ENCODE results near the gene CD93. TPM values are rescaled to one million over a fixed set of nuclear protein-coding genes. Genes with fewer than 3 reads are reported as not detected.
A peak's percentile ranks its signal among the peaks of the same experiment; 100 is the strongest.

Gene CD93
- total and polyA plus RNA-seq, 12 donors, result 12.7 to 85.0 (median 35.2) TPM

GRCh38 chr20:23116311-23117089 is 30.4 kb upstream of the CD93 start:
- H3K36me3 ChIP-seq, result no peaks in the 10 kb centered on the region
- DNase-seq (no peak), ATAC-seq (no peak)
- H3K27ac ChIP-seq, result peak overlapping the region in 4 of 10 donors; percentile 11 to 87 (median 36)
- intact Hi-C loops (cut with DNase I), result no loop called here
- 80 to 85% methylated on average over 10 of the region's 10 CpGs for WGBS, 2 donors
- peaks cover 5 to 75% (median 33%) of the 10 kb centered on the region in 9 donors for H3K4me1 ChIP-seq
- no peaks in the 10 kb centered on the region for H3K27me3 ChIP-seq
- TF ChIP-seq CTCF (IDR thresholded peaks at IDR 0.05), result no peak
- H3K4me3 ChIP-seq, result no peak overlapping the region
- H3K9me3 ChIP-seq, result no peaks in the 10 kb centered on the region

- intact Hi-C loops (cut with DNase I), result no loop called here
Observed at GRCh38 chr20:23115822-23116221, 29.7 kb upstream of the CD93 start.

GRCh38 chr20:23114448-23115082 is 28.4 kb upstream of the CD93 start:
- Histone ChIP-seq H3K27me3 (no peaks in the 10 kb centered on the region), H3K9me3 (no peaks in the 10 kb centered on the region), H3K36me3 (no peaks in the 10 kb centered on the region), H3K4me3 (no peak overlapping the region), H3K4me1 (peaks cover 5 to 60% (median 19%) of the 10 kb centered on the region in 9 donors), H3K27ac (peak overlapping the region in 8 of 10 donors; percentile 17 to 87 (median 53))
- WGBS, 2 donors, result 75 to 89% methylated on average over 8 of the region's 8 CpGs
- no peak for ATAC-seq
- DNase-seq, result no peak
- TF ChIP-seq CTCF (IDR thresholded peaks at IDR 0.05), result no peak
- intact Hi-C loops (cut with DNase I), result no loop called here

More at GRCh38 chr20:23115822-23116221, 29.7 kb upstream of the CD93 start:
- H3K9me3 ChIP-seq, result no peaks in the 10 kb centered on the region
- 88 to 91% methylated on average over 3 of the region's 3 CpGs for WGBS, 2 donors
- H3K27me3 ChIP-seq, result no peaks in the 10 kb centered on the region
- H3K36me3 ChIP-seq, result no peaks in the 10 kb centered on the region
- DNase-seq (no peak), ATAC-seq (peak in 3 of 8 donors; percentile 15 to 28 (median 23))
- TF ChIP-seq CTCF (IDR thresholded peaks at IDR 0.05), result no peak
- H3K27ac ChIP-seq, result peak overlapping the region in 4 of 10 donors; percentile 11 to 87 (median 36)
- peaks cover 5 to 73% (median 29%) of the 10 kb centered on the region in 9 donors for H3K4me1 ChIP-seq
- no peak overlapping the region for H3K4me3 ChIP-seq

GRCh38 chr20:23114018-23114417 is 27.9 kb upstream of the CD93 start:
- TF ChIP-seq CTCF (IDR thresholded peaks at IDR 0.05), result no peak
- DNase-seq, result peak; percentile 48 to 60
- no peaks in the 10 kb centered on the region for H3K27me3 ChIP-seq
- H3K36me3 ChIP-seq, result no peaks in the 10 kb centered on the region
- peak overlapping the region in 7 of 10 donors; percentile 22 to 87 (median 57) for H3K27ac ChIP-seq
- WGBS, 2 donors, result 68 to 72% methylated on average over 2 of the region's 2 CpGs
- no peaks in the 10 kb centered on the region for H3K9me3 ChIP-seq
- intact Hi-C loops (cut with DNase I), result no loop called here
- peaks cover 2 to 55% (median 19%) of the 10 kb centered on the region in 9 donors for H3K4me1 ChIP-seq
- peak in 7 of 8 donors; percentile 52 to 75 (median 65) for ATAC-seq
- no peak overlapping the region for H3K4me3 ChIP-seq
